Posterior vena cava (tissue), 2 donors: Measurements from ENCODE around the gene AGPS. TPM values are rescaled to one million over a fixed set of nuclear protein-coding genes. Genes with fewer than 3 reads are reported as not detected.
"Not testable (repeated sequence)": the region's sequence is repeated elsewhere in the genome, so short reads cannot be mapped to it uniquely, and the experiment has no call there.

Experiments
- DNase-seq: peaks from one replicate; pipeline ENCODE4 v3.0.0-alpha.2; 2020; ENCODE audit warnings: low spot score
- intact Hi-C, 2 donors: fragments of 100-400 bp; cut with DNase I; formaldehyde crosslinking; loops; one replicate each; pipeline versions ENCODE4 v1.14.1 to v1.14.2; 2022 to 2023
- total RNA-seq, 2 donors: library from RNA; stranded (reverse); fragmentation: NEBNext Ultra II Directional; extraction: Animal tissue kit (Norgen Biotek cat#: 25700); gene quantifications; one replicate each; pipeline ENCODE4 v1.2.1, GENCODE V29; 2021
- donor health status: DM: yes; HTN: yes; CAD: no.
- donor health status: DM: yes; HTN: yes; CAD: no.

AGPS gene
- total RNA-seq, 2 donors from 2014 or later = 28.5 to 32.8 TPM

- intact Hi-C loops = no loop called here
- DNase-seq = no peak
Measured at GRCh38 chr2:177537636-177538035, 145.1 kb downstream of the AGPS start.

- intact Hi-C loops = no loop called here
- DNase-seq = no peak
Measured at GRCh38 chr2:177538323-177538722, 145.8 kb downstream of the AGPS start.

DNA sequence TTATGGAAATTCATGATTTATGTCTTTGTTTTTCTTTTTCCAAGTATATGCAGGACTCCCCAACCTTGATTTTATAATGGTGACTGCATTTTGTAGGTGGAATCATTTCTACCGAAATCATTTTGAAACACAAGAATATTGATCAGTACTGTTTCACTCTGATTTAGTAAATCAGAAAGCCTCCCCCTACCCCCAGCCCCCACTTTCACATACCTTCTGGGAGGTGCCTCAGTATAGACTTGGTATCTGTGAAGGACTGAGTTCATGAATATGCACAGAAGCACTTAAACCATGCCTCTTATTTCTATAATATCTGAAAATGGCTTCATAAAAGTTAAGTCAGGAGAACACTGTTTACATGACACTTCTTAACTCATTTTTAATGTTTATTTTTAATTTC is 147.7 kb downstream of the AGPS start:
- DNase-seq = no peak
- intact Hi-C loops = no loop called here

GRCh38 chr2:177541258-177541991 is 148.9 kb downstream of the AGPS start:
- no peak for DNase-seq
- intact Hi-C loops = no loop called here

DNA sequence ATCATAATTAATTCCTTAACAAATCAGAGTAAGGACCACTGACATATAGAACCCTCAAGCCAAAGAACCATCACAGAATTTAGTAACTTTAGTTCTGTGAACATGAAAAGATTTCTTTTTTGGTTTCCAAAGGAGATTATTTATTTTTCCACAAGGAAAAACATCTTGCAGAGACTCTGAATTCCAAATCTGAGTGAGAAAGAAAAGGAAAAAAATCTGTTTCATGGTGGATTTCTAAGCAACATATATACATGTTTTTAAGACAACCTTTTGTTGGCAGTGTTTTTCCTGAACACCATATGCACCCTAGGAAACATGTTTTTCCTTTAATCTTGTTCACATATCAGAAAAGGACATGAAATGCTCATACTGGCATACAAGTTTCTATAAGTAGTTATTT is 149.8 kb downstream of the AGPS start:
- intact Hi-C loops = no loop called here
- no peak for DNase-seq

GRCh38 chr2:177543007-177543760 is 150.6 kb downstream of the AGPS start:
- peak; percentile 69 for DNase-seq
- intact Hi-C loops = no loop called here

GRCh38 chr2:177545143-177545542 is 152.6 kb downstream of the AGPS start:
- intact Hi-C loops = no loop called here
- no peak for DNase-seq

DNA sequence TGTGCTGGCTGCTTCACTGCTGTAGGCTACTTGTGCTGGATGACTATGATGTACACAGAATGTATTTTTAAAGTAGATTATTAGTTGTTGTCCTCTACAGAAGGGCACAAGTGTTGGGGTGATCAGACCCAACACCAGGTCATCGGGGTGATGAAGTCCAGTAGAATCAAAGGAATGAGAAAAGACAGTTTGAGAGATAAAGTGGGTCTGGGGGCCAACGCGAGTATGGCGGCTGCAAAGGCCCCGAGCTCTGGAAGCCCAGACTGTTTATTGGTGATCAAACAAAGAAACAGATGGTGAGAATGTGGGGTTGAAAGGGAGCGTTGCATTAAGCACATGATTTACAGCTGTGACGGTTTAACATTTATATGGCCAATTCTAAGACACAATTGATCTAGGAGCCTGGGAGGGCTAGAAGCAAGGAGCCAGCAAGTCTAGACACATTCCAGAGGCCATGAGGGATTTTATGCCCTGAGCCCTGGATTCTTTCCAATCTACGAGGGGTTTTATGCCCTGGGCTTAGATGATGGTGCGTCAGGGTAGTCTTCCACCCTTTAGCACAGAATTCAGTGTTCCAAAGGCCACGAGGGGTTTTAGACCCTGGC is 153.5 kb downstream of the AGPS start:
- intact Hi-C loops = no loop called here

DNA sequence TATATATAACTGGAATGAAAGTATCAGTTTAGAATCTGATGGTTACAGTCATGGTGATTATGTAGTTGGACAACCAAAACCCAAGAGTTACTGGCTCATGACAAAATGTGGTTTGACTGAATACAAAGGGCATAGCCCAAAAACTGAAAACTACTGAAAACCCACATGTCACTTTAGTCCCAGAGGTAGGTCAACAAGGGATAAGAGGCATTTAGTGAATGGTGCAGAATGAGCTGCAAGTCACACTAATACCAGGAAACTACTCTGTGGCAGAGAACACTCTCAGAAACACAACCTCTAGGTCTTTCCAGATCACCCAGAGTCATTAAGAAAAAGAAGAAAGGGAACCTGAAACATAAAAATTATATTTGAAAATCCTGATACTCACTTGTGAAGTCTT is 154.5 kb downstream of the AGPS start:
- intact Hi-C loops = no loop called here
- DNase-seq = no peak

More for the DNA sequence above, 153.5 kb downstream of the AGPS start:
- DNase-seq = no peak

GRCh38 chr2:177547772-177548171 is 155.2 kb downstream of the AGPS start:
- DNase-seq = no peak
- intact Hi-C loops = no loop called here

DNA sequence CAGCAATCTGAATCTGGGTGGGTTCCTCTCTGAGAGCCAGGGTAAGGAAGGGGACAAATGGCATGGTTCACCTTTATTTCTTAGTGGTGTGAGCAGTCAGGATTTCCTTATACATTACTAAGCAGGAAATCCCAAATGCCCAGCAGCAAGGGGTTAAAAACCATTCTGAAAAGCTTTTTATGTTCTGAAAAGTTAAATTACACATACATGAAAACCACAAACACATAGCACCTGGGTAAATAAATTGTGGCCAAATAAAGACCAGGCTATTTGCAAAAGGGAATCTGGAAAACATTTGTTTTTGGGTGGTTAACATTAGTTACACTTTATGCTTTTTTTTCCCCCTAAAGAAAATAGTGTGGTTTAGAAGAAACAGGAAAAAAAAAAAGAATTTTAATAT is 156.1 kb downstream of the AGPS start:
- DNase-seq = no peak
- intact Hi-C loops = no loop called here

DNA sequence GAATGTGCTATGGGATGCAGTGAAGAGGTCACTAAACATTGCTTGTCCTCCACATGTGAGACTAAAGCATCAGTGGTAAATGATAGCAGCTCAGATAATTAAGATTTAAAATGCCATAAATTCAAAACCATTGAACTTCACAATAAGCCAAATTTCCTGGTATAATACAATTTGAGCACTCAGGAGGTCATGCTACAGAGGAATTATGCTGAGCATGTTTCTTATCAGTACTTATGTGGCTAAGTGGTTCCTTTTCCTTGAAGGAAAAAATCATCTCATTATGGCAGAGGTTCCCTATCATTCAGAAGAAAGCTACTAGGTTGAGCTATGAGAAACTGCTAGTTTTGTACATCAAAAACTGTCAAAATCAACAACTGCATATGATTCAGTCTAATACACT is 156.6 kb downstream of the AGPS start:
- intact Hi-C loops = no loop called here
- no peak for DNase-seq

- intact Hi-C loops = no loop called here
Measured at GRCh38 chr2:177550264-177551200, 158.0 kb downstream of the AGPS start.

DNA sequence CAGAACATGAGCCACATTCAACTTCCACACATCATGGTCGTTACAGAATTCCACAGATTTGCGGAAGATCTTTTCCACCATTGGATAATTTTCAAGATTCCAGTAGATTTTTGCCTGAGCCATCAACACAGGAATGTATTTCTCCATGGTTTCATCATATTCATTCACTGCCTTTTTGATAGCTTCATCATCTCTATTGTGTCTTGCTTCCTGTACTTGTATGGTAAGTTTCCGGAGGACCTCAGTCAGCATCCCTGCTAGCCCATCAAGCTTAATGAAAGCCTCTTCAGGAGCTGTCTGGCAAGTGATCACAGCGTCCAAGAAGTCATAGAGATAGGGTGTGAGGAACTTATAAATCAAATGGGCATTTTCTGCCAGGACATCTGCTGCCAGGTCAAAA is 158.8 kb downstream of the AGPS start:
- intact Hi-C loops, DNase-seq: not testable (repeated sequence)

More at GRCh38 chr2:177550264-177551200, 158.0 kb downstream of the AGPS start:
- DNase-seq = no peak

DNA sequence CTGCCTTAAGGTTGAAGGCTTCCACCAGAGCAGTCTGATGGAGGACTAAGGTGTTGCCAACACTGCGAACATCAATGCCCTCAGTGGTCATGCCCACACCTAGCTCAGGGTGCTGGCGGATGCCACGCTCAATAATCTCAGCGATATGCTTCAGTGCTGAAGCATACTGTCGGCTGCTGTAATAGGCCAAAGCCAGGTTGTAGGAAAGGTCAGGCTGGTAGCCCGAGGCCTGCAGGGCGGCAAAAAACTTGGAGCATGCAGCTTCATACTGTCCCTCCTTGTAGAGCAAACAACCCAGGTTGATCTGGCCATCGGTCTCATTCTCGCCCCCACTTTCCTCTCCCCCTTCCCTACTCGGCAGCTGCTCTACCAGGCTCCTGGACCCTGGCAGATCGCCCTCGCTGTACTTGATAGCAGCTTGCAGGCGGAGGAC is 159.4 kb downstream of the AGPS start:
- intact Hi-C loops = no loop called here
- DNase-seq = no peak

DNA sequence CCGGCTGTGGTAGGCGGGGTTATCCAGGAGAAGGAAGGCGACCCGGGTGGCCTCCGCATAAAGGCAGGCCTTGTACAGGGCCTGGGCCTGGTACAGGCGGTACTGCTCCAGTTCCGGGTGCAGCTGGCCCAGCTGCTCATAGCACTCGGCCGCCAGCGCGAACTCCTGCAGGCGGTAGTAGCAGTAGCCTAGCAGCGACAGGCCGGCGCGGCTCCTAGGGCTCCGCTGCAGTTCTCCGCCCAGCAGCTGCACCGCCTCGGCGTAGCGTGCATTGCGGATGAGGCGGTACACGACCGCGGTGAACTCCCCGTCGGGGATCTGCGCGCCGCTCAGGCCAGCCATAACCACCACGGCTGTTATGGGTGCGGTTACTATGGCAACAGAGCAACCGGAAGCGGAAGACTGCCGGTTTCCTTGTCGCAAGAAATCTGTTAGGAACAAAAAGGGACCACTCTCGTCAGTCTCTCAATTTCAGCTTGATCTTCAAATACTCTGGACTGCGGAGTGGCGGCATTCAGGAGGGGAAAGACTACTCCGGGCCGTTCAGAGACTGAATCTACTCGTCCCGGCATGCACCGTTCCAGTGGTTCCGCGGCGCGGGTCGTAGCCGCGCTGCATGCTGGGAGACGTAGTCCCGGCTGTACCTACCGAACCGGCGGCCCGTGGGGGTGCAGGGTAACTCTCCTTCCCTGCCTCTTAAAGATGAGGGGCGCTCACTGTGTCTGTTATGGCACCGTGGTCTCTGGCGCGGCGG is 160.0 kb downstream of the AGPS start:
- DNase-seq = peak; percentile 95
- intact Hi-C loops = no loop called here

DNA sequence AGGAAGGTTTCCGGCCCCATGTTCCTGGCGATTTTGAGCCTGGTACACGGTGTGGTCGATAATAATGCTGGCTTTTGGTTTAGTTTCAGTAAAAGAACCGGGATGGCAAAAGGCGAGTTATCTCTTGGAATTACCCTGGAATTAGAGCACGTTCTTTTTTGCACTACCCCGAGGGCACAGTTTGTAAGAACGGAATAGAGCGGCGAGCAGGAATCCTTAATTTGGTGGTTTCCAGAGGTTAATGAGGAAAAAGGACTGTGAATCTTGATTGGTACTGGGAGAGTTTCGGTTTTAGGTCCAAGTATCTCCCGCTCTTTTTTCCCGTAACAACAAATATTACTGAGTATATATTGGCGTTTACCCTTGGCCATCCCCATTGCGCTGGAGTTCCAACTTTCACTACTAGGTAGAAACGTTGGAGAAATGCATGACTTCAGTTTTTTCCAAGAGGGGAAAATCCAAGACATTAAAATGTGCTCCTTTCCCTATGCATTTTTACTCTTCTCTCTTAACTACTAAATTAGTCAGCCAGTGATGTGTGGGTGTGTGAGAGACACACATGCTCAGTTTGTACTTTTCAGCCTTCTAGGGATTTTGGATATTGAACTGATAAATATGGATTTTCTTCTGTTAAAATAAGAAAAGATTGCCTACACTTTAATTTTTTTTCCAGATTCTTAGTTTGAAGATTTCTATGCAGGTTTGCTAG is 160.8 kb downstream of the AGPS start:
- intact Hi-C loops = no loop called here
- DNase-seq = no peak

DNA sequence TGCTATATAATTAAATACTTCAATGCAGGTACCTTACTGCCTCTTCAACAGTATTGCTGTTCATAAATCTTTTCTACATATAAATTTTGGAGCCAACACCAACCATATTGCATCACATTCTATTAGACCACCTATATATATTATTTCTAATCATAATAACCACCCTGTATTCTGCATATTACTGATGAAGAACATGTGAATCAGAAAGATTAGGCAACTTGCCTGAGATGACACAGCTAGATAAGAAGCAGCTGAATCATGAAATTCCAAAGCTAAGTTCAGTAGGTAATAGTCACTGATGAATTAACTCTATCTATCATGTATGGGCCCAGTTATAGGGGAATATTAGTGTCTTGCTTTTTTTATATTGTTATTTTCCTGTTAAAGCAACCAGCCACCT is 161.8 kb downstream of the AGPS start:
- DNase-seq = no peak
- intact Hi-C loops = no loop called here
